GM12801 (cell line): ENCODE data around the gene KLHDC9.

Experiments
- CTCF ChIP-seq: IDR thresholded peaks from one replicate; pipeline ENCODE4 v1.5.1; 2011; ENCODE audit warnings: control low read depth; ENCODE audit not compliant: insufficient read length; ENCODE audit errors: extremely low read depth

The KLHDC9 gene

GRCh38 chr1:161080441-161081405, 17.4 kb upstream of the KLHDC9 start:
- no peak for TF ChIP-seq CTCF

DNA sequence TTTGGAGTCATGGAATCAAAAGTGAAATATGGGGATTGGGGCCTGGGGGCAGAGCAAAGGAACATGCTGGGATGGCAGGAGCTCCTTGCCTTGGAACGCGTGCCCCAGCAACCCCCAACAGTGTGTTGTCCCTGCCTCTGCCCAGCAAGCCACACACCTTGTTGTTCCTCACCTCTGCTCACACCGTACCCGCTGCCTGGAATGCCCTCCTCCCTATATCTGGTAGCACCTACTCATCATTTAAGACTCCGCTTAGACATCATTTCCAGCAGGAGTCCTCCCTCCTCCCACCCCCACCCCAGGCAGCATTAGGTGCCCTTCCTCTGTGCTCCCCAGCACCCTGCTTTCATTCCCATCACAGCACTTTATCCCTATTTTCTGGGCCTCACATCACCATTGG, 16.6 kb upstream of the KLHDC9 start:
- no peak for TF ChIP-seq CTCF

GRCh38 chr1:161082483-161082882, 15.7 kb upstream of the KLHDC9 start:
- no peak for TF ChIP-seq CTCF

GRCh38 chr1:161082996-161083747, 15.0 kb upstream of the KLHDC9 start:
- no peak for TF ChIP-seq CTCF

DNA sequence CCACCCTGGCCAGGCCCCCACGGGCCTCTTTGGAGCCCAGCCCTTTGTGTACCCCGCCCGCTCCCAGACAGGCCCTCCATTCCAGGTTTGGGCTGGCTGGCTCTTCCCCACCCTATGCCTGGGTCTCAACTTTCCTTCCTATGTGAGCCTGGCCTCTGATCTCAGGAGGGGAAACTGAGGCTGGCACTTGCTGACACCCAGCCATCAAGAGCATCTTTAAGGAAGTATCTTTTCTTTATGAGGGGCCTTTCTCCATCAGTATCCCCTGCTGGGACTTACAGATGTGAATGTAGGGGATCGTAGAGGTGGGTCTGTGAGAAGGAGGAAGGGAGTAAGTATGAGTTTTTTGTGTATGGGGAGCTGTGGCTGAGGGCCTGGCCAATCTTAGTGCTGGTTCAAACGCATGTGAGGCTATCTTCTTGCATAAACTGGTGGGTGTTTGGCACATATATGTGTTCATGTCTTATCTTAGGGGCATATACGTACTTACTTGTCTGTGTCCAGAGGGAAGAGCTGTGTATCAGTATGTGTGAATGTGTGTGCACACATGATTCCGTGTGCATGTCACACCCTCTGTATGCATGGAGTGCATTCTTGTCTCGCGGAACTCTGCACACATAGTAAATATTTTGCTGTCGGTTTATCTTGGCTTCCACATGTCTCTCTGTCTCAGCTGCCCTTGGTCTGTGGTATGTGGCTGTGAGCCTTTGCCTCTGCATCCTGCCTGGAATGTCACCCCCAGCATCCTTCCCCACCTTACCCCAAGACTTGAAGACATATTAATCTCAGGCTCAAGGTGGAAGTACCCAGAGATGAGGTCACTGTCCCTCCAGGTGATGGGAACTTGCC, 14.2 kb upstream of the KLHDC9 start:
- TF ChIP-seq CTCF, result no peak

DNA sequence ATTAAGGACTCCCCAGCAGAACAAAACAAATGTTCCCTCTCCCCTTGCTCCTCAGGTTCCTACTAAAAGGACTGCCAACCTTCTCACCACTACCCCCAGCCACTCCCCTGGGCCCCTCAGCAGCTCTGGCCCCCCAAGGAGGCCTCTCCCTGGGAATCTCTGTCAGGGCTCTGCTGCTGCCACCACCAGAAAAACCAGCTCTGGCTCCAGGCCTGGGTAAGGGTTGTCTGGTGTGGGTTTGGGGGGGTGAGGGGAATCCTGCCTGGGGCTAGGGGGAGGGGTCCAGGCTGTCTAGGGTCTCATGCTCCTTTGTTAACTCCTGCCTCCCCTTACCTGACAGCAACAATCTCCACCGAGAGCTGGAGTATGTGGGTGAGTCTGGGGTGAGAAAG, 13.6 kb upstream of the KLHDC9 start:
- no peak for TF ChIP-seq CTCF

DNA sequence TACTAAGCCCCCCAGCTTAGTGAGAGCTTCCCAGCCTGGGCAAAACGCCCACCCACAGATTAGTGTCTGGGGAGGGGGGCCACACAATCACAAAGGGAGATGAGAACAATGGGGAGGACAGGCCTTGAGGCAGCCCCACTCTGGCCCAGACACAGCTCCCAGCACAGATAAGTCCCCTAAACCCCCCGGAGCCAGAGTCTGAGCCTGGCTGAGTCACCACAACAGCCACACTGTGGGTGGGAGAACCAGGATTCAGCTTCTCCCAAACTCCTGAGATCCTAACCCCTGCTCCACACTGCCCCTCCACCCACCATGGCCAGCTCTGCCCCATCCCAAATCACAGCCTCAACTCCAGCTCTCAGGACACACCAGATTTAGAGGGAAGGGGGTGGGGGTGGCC, 13.0 kb upstream of the KLHDC9 start:
- no peak for TF ChIP-seq CTCF
